Type B pancreatic cell (in vitro differentiated cells): Measurements from ENCODE around the gene CD86. TPM values are rescaled to one million over a fixed set of nuclear protein-coding genes. Genes with fewer than 3 reads are reported as not detected.
"Not testable (repeated sequence)": the region's sequence is repeated elsewhere in the genome, so short reads cannot be mapped to it uniquely, and the experiment has no call there.

Source experiments
- DNase-seq: peaks from one replicate; pipeline ENCODE4 v3.0.0; 2021; ENCODE audit warnings: mixed read lengths; ENCODE audit not compliant: unreplicated experiment; ENCODE audit errors: extremely low spot score
- H3K27ac Mint-ChIP-seq: 2 replicates; pipeline ENCODE4 v1.8.0; 2021; ENCODE audit warnings: mild to moderate bottlenecking, mixed read lengths
- H3K27me3 Mint-ChIP-seq: 2 replicates; pipeline ENCODE4 v1.8.0; 2021; ENCODE audit warnings: mixed read lengths
- H3K36me3 Mint-ChIP-seq: 2 replicates; pipeline ENCODE4 v1.8.0; 2021; ENCODE audit warnings: mixed read lengths
- H3K4me1 Mint-ChIP-seq: one replicate; pipeline ENCODE4 v1.8.0; 2021; ENCODE audit warnings: mixed read lengths; ENCODE audit not compliant: unreplicated experiment
- H3K4me3 Mint-ChIP-seq: 2 replicates; pipeline ENCODE4 v1.8.0; 2021; ENCODE audit warnings: mild to moderate bottlenecking, mixed read lengths
- H3K9me3 Mint-ChIP-seq: 2 replicates; pipeline ENCODE4 v1.8.0; 2021; ENCODE audit warnings: mixed read lengths
- CTCF ChIP-seq: fragments of 200-600 bp; sonication (generic); conservative IDR thresholded peaks from 2 replicates; pipeline ENCODE4 v1.5.0; 2021; ENCODE audit warnings: antibody characterized with exemption, mild to moderate bottlenecking
- total RNA-seq: library from RNA; stranded (reverse); gene quantifications from 2 replicates; pipeline ENCODE4 v1.2.1, GENCODE V29; 2021; ENCODE audit warnings: low replicate concordance

The CD86 gene
- total RNA-seq, 1 donor from 2014 or later = not detected

GRCh38 chr3:122031123-122031468, 24.1 kb upstream of the CD86 start:
- no peak overlapping the region for H3K27ac Mint-ChIP-seq
- no peak for TF ChIP-seq CTCF
- no peaks in the 10 kb centered on the region for H3K36me3 Mint-ChIP-seq
- H3K4me1 Mint-ChIP-seq = no peaks in the 10 kb centered on the region
- H3K4me3 Mint-ChIP-seq = no peak overlapping the region
- DNase-seq = no peak
- H3K27me3 Mint-ChIP-seq = peaks cover 2% of the 10 kb centered on the region
- no peaks in the 10 kb centered on the region for H3K9me3 Mint-ChIP-seq

GRCh38 chr3:122032531-122032930, 22.6 kb upstream of the CD86 start:
- H3K27ac Mint-ChIP-seq = no peak overlapping the region
- no peak for TF ChIP-seq CTCF
- peaks cover 2% of the 10 kb centered on the region for H3K27me3 Mint-ChIP-seq

GRCh38 chr3:122033023-122033422, 22.1 kb upstream of the CD86 start:
- H3K9me3 Mint-ChIP-seq = peaks cover 4% of the 10 kb centered on the region
- peaks cover 2% of the 10 kb centered on the region for H3K27me3 Mint-ChIP-seq
- no peak for DNase-seq
- no peak overlapping the region for H3K27ac Mint-ChIP-seq
- no peaks in the 10 kb centered on the region for H3K4me1 Mint-ChIP-seq
- no peak overlapping the region for H3K4me3 Mint-ChIP-seq
- no peaks in the 10 kb centered on the region for H3K36me3 Mint-ChIP-seq
- no peak for TF ChIP-seq CTCF

More at GRCh38 chr3:122032531-122032930, 22.6 kb upstream of the CD86 start:
- Mint-ChIP-seq H3K4me3 (no peak overlapping the region), H3K4me1 (no peaks in the 10 kb centered on the region), H3K9me3 (no peaks in the 10 kb centered on the region), H3K36me3 (no peaks in the 10 kb centered on the region)
- DNase-seq = no peak

GRCh38 chr3:122047296-122047695, 7.9 kb upstream of the CD86 start:
- H3K4me1 Mint-ChIP-seq, H3K27me3 Mint-ChIP-seq, H3K36me3 Mint-ChIP-seq, DNase-seq, H3K27ac Mint-ChIP-seq, H3K4me3 Mint-ChIP-seq, H3K9me3 Mint-ChIP-seq: not testable (repeated sequence)

- not testable (repeated sequence) for H3K27me3 Mint-ChIP-seq, H3K9me3 Mint-ChIP-seq, H3K36me3 Mint-ChIP-seq
These were observed 7.4 kb upstream of the CD86 start for GRCh38 chr3:122047773-122048172.

GRCh38 chr3:122052968-122053367, 2.2 kb upstream of the CD86 start:
- DNase-seq = no peak
- no peaks in the 10 kb centered on the region for H3K9me3 Mint-ChIP-seq
- no peak overlapping the region for H3K27ac Mint-ChIP-seq
- TF ChIP-seq CTCF = no peak
- H3K4me1 Mint-ChIP-seq = no peaks in the 10 kb centered on the region
- no peaks in the 10 kb centered on the region for H3K36me3 Mint-ChIP-seq
- no peak overlapping the region for H3K4me3 Mint-ChIP-seq
- peaks cover 5% of the 10 kb centered on the region for H3K27me3 Mint-ChIP-seq

More at GRCh38 chr3:122047773-122048172, 7.4 kb upstream of the CD86 start:
- H3K27ac Mint-ChIP-seq, H3K4me3 Mint-ChIP-seq, H3K4me1 Mint-ChIP-seq, DNase-seq: not testable (repeated sequence)

GRCh38 chr3:122057671-122058070, 2.5 kb downstream of the CD86 start:
- TF ChIP-seq CTCF = no peak
- no peak for DNase-seq
- no peak overlapping the region for H3K4me3 Mint-ChIP-seq
- H3K36me3 Mint-ChIP-seq = no peaks in the 10 kb centered on the region
- H3K4me1 Mint-ChIP-seq = no peaks in the 10 kb centered on the region
- peaks cover 5% of the 10 kb centered on the region for H3K9me3 Mint-ChIP-seq
- no peak overlapping the region for H3K27ac Mint-ChIP-seq
- H3K27me3 Mint-ChIP-seq = peaks cover 5% of the 10 kb centered on the region
